MG63 (cell line): ENCODE data around the gene OR14A2. TPM values are rescaled to one million over a fixed set of nuclear protein-coding genes. Genes with fewer than 3 reads are reported as not detected.
"Not testable (repeated sequence)": the region's sequence is repeated elsewhere in the genome, so short reads cannot be mapped to it uniquely, and the experiment has no call there.

Source experiments
- DNase-seq: peaks from one replicate; pipeline ENCODE4 v3.0.0-alpha.2; 2020
- H3K27me3 ChIP-seq: fragments of 250-450 bp; sonication (Bioruptor Pico); 2 replicates; pipeline ENCODE4 v1.5.1; 2020; ENCODE audit warnings: mild to moderate bottlenecking, moderate library complexity
- H3K36me3 ChIP-seq: fragments of 250-450 bp; sonication (Bioruptor Pico); 2 replicates; pipeline ENCODE4 v1.5.1; 2020; ENCODE audit warnings: mild to moderate bottlenecking, moderate library complexity
- H3K4me3 ChIP-seq: fragments of 250-450 bp; sonication (Bioruptor Pico); 2 replicates; pipeline ENCODE4 v1.5.1; 2020; ENCODE audit warnings: mild to moderate bottlenecking, moderate library complexity
- H3K9me3 ChIP-seq: fragments of 250-450 bp; sonication (Bioruptor Pico); 2 replicates; pipeline ENCODE4 v1.5.1; 2020; ENCODE audit warnings: mild to moderate bottlenecking, moderate library complexity
- total RNA-seq: library from RNA; depleted of rRNA; stranded (reverse); fragments of >200 nt; shearing (Covaris generic); gene quantifications from 2 replicates; pipeline ENCODE4 v1.2.3, GENCODE V29; 2014; ENCODE audit warnings: low replicate concordance; rRNA removed

Gene OR14A2
- not detected in 2 replicates for total RNA-seq

DNA sequence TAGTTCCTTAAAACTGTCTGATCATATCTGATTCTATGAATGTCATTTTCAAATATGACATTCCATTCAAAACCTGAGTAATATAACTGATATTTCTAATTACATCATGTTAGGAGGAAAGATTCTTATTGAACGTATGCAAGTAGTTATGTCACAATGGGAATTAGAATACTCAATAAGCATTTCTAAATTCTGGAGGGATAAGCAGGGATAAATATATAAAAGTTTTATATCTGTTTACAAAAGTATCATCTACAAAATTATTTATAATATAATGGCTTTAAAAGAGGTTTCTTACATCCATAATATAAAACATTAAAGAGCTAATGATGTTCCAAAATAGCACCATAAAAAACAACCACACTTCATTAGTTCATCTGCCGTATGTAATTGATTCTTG is at the start of gene OR14A2:
OR14A2 (minus strand) TSS at position 101 of the 400 bp plus-strand sequence.
- Histone ChIP-seq H3K36me3 (no peaks in the 10 kb centered on the region), H3K4me3 (no peak within 1 kb of the TSS), H3K27me3 (no peaks in the 10 kb centered on the region), H3K9me3 (0 out of 2 replicates have a peak, but pooled peaks cover 3% of the 10 kb centered on the region)
- DNase-seq: no peak

DNA sequence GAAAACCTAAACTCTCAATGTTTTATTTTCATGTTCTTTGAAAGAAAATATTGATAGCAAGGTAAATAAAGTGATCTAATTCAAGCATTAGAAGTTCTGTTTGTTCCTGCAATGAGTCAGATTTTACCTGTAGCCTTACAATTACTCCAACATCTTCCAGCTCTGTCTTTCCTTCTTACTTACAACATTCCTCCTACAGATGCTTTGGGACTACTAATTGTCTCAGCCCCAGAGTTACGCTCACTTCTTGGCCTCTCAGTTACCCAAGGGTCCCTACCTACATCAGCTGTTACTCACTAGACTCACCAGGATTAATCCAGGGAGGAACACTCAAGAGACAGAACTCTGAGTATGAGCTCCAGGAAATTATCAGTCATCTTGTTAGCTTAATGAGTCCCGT is 49.6 kb upstream of the OR14A2 start:
- no peaks in the 10 kb centered on the region for H3K27me3 ChIP-seq
- H3K9me3 ChIP-seq: peaks cover 3% of the 10 kb centered on the region
- DNase-seq: no peak
- no peak overlapping the region for H3K4me3 ChIP-seq
- no peaks in the 10 kb centered on the region for H3K36me3 ChIP-seq

DNA sequence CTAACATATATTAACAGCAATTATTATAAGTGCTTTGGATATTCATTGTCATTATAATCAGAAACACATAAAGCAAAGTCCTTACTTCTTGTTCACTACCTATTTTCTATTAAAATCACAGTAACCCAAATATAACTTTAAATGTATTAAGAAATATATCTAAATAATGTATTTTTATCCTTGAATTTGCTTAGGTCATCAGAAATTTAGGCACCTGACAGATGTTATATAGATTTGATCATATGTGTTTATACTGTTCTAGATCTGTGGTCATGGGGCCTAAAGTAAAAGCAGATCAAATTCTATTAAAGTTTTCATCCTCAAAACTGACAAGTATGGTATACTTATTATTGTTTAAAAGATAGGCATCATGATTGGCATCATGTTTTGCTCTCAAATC is 21.7 kb upstream of the OR14A2 start:
- no peaks in the 10 kb centered on the region for H3K36me3 ChIP-seq
- no peaks in the 10 kb centered on the region for H3K9me3 ChIP-seq
- no peak overlapping the region for H3K4me3 ChIP-seq
- no peak for DNase-seq
- H3K27me3 ChIP-seq: no peaks in the 10 kb centered on the region

DNA sequence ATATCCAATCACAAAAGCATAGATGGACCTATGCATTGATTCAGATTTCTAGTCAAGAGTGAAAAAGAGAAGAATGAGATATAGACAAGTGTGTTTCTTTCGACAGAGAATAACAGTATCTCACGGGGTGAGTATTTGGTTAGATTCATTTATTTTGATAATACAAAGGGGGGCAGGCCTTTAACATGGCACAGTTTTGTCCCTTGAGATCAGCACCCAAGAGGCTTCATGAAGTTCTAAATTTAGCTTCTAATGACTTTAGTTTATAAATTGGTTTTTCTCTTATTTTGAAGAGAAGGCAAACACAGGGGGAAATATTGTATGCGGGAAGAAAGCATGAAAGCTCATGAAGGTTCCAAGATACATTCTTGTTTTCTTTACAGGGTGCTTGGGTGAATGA is 12.5 kb upstream of the OR14A2 start, which contains the start of gene OR1C1:
OR1C1 (minus strand) TSS at position 101 of the 400 bp plus-strand sequence. CDS start 2,150 bp downstream, outside the sequence.
- Histone ChIP-seq H3K27me3 (no peaks in the 10 kb centered on the region), H3K4me3 (no peak within 1 kb of the TSS), H3K9me3 (no peaks in the 10 kb centered on the region), H3K36me3 (no peaks in the 10 kb centered on the region)
- DNase-seq: no peak

DNA sequence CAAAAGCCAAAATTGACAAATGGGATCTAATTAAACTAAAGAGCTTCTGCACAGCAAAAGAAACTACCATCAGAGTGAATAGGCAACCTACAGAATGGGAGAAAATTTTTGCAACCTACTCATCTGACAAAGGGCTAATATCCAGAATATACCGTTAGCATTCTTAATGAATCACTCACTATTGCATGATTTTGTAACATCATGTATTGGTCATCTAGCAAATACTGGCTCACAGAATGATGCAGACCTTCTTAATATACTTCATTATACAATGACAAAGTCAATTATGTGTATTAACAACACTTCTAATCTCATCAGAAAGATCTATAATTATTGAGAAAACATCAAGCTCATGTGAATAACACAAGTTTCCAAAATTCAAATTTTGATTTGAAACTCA is 6.4 kb upstream of the OR14A2 start:
- not testable (repeated sequence) for DNase-seq, H3K9me3 ChIP-seq, H3K4me3 ChIP-seq, H3K27me3 ChIP-seq, H3K36me3 ChIP-seq

DNA sequence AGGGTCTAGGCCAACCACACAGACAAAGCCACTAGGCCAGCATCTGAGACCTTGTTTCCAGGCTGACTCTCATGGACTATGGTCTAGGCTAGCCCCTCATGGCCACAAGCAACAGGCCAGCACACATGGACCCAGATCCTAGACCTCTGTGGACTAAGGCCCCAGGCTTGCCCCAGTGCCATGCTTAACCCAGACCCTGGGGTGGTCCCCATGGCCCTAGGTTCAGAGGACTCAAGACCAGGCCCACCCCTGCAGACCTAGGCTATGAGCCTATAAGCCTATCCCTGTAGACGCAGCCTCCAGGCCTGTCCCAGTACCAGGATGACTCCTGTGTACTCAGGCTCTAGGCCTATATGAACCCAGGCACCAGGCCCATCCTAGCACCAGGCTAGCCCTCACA is 1.9 kb upstream of the OR14A2 start:
- H3K4me3 ChIP-seq: no peak overlapping the region
- H3K36me3 ChIP-seq: no peaks in the 10 kb centered on the region
- 0 out of 2 replicates have a peak, but pooled peaks cover 3% of the 10 kb centered on the region for H3K9me3 ChIP-seq
- DNase-seq: no peak
- H3K27me3 ChIP-seq: no peaks in the 10 kb centered on the region

DNA sequence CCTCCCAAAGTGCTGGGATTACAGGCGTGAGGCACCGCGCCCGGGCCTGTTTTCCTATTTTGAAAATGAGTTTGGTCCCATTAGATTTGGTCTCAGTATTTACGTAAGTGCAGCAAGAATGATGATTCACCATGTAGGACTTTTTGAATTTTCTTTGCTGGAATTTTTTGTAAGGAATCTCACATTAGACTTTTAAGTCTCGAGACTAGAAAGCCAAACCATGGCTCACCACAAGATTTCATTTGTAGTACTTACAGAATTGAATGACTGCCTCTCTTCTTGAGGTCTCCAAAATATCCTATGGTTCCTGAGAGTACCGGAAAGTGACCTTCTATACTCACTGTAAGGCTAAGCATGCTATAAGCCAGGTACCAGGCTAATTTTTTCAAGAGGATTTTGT is 325 bp downstream of the OR14A2 start:
- Histone ChIP-seq H3K27me3 (no peaks in the 10 kb centered on the region), H3K4me3 (no peak overlapping the region), H3K36me3 (no peaks in the 10 kb centered on the region), H3K9me3 (0 out of 2 replicates have a peak, but pooled peaks cover 3% of the 10 kb centered on the region)
- peak; percentile 8 for DNase-seq

DNA sequence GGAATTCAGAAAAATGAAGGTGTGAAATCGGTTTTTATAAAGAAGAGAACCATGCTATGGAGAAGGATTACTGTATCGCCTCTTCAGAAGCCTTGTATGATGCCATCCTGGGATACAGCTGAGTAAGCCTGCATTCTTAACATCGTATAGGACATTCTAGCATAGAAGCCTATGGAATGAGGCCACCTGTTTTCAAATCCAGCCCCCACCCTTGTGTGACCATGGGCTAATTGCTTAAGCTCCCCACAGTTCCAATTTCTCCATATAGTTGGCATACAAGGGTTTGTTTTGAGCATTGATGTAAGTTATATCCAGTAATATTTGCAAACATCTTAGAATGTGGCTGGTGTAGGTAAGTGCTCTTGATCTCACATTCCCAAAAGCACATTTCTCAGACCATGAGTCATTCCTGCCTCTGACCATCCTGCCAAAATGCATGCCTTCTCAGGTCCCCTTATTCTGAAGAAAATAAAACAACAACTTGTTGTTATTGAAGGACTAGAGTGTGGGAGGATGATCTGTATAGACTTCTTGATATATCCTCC is 1.5 kb downstream of the OR14A2 start:
- H3K36me3 ChIP-seq: no peaks in the 10 kb centered on the region
- H3K27me3 ChIP-seq: no peaks in the 10 kb centered on the region
- DNase-seq: peak; percentile 60
- 0 out of 2 replicates have a peak, but pooled peaks cover 3% of the 10 kb centered on the region for H3K9me3 ChIP-seq
- H3K4me3 ChIP-seq: no peak overlapping the region

DNA sequence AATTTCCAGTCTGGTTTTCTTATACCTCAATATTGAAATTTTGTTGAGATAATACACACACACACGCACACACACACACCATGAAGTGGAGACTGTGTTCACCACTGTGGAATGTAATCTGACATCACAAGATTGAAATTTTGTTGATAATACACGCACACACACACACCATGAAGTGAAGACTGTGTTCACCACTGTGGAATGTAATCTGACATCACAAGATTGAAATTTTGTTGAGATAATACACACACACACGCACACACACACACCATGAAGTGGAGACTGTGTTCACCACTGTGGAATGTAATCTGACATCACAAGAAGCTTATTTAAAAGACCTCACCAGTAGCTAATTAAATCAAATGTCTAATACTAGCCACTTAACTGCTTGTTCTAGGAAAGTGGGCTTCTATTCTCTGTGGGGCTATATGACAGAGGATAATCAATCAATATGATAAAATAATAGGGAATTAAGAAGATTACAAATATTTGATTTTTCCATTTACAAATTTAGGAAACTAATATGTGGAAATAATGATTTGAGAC is 5.7 kb downstream of the OR14A2 start:
- not testable (repeated sequence) for H3K9me3 ChIP-seq, H3K36me3 ChIP-seq, H3K4me3 ChIP-seq, H3K27me3 ChIP-seq
- DNase-seq: peak; percentile 9

DNA sequence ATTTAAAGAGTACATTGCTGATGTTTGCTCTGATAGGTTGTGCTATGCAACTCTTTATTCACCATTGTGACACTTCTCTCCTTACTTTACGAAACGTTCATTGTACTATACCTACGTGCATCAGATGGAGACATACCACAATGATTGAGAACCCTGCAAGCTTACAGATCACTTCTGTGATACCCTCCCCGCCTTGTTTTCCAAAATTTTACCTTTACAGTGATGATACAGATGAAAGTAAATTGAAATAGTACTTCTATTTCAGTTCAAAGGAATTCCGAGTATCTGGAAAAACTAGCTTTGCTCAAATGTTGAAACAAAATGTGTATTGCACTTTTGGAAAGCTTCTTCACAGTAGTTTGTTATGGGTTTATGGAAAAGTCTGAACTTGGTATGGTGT is 6.2 kb downstream of the OR14A2 start:
- no peaks in the 10 kb centered on the region for H3K36me3 ChIP-seq
- no peaks in the 10 kb centered on the region; the same call in 1 of the 2 replicates for H3K9me3 ChIP-seq
- DNase-seq: no peak
- no peak overlapping the region for H3K4me3 ChIP-seq
- no peaks in the 10 kb centered on the region for H3K27me3 ChIP-seq

DNA sequence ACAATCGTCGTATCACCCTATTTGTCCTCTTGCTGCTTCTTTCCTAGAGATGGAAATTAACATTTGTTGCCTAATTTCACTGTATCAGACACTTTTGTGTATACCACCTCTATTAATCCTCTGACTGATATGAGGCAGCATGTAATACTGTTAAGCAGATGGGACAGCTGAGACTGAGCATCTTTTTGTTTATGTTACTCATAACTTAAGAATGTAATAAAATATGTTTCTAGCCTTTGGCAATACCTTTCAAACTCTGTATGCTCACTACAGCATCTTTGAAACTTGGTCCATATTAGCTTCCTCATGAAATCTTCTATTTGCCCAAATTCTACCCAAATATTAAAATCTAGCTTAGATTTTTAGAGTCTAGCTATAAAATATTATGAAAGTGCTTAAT is 7.2 kb downstream of the OR14A2 start:
- H3K4me3 ChIP-seq: no peak overlapping the region
- H3K27me3 ChIP-seq: no peaks in the 10 kb centered on the region
- DNase-seq: no peak
- no peaks in the 10 kb centered on the region for H3K36me3 ChIP-seq
- no peaks in the 10 kb centered on the region; the same call in 1 of the 2 replicates for H3K9me3 ChIP-seq

DNA sequence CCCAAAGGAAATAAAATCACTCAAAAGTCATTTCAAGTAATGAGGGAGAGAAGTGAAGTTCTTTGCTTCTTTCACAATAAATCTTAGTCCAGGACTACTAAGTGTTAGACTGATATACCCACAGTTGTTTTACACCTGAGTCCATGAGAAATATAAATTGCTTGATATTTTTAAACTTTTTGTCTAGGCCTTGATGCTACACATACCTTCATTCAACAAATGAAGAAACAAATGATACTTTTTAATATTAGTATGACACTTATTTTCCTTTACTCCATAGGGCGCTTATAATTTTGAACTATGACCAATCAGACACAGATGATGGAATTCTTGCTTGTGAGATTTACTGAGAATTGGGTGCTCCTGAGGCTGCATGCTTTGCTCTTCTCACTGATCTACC is 9.6 kb downstream of the OR14A2 start, which contains the start of gene OR14K1:
OR14K1 (plus strand) TSS at position 301 of the 400 bp plus-strand sequence; CDS start at position 301, 0 bp downstream.
- H3K27me3 ChIP-seq: no peaks in the 10 kb centered on the region

DNA sequence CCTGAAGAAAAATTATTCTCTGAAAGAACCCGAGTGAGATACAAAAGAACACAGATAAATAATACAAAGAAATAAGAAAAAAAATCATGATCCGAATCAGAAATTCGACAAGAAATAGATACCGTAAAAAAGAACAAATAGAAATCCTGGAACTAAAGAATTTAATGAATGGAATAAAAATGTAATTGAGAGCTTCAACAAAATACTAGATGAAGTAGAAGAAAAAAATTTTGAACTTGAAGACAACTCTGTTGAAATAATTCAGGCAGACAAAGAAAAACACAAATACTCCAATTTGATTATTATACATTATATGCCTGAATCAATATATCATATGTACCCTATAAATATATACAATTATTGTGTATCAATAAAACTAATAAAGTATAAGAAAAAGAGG is 26.7 kb downstream of the OR14A2 start:
- no peaks in the 10 kb centered on the region for H3K27me3 ChIP-seq
- H3K36me3 ChIP-seq: no peaks in the 10 kb centered on the region
- peaks cover 8% of the 10 kb centered on the region for H3K9me3 ChIP-seq
- no peak overlapping the region for H3K4me3 ChIP-seq
- DNase-seq: no peak

More for the DNA sequence above, 9.6 kb downstream of the OR14A2 start, which contains the start of gene OR14K1:
- H3K4me3 ChIP-seq: no peak within 1 kb of the TSS
- DNase-seq: no peak
- no peaks in the 10 kb centered on the region for H3K36me3 ChIP-seq
- no peaks in the 10 kb centered on the region; the same call in 1 of the 2 replicates for H3K9me3 ChIP-seq

DNA sequence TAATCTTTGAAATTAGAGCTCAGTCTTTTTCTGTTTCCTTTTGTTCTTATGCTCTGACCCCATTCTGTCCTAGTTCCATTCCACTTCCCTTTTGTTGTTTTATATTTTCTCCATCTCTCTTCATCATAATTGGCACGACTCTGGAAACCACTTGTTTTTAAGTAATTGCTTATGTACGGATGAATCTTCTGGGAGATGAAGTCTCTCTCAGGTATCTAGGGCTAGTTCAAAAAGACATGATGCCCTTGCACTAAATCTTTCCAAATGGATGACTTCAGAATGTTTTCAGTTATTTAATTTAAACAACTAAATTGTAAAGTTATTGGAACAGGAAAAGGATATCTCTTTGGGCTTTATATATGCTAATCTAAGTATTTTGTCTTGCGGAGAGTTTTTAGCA is 31.4 kb downstream of the OR14A2 start, which contains the start of gene OR6F1:
OR6F1 (minus strand) TSS at position 101 of the 400 bp plus-strand sequence. CDS start 3,891 bp downstream, outside the sequence.
- Histone ChIP-seq H3K27me3 (no peaks in the 10 kb centered on the region), H3K9me3 (peaks cover 8% of the 10 kb centered on the region), H3K4me3 (no peak within 1 kb of the TSS), H3K36me3 (no peaks in the 10 kb centered on the region)
- no peak for DNase-seq

DNA sequence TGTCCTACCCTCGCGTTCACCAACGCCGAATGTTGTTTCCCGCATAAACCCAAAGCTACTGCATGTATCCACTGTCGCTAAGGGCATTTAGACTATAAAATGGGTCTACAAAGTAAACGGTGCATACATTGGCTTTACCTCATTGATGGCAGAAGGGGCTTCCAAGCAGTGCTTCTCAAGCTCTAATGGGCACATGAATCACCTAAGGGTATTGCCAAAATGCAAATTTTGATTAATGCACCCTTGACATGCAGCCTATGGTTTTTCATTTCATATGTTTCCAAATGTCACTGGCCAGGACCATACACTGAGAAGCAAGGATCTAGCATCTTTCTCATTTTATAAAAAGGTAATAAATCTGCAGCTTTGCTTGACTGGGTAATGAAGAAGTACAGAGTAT is 34.2 kb downstream of the OR14A2 start:
- DNase-seq: no peak
- H3K9me3 ChIP-seq: no peaks in the 10 kb centered on the region
- H3K36me3 ChIP-seq: no peaks in the 10 kb centered on the region
- no peaks in the 10 kb centered on the region for H3K27me3 ChIP-seq
- no peak overlapping the region for H3K4me3 ChIP-seq

DNA sequence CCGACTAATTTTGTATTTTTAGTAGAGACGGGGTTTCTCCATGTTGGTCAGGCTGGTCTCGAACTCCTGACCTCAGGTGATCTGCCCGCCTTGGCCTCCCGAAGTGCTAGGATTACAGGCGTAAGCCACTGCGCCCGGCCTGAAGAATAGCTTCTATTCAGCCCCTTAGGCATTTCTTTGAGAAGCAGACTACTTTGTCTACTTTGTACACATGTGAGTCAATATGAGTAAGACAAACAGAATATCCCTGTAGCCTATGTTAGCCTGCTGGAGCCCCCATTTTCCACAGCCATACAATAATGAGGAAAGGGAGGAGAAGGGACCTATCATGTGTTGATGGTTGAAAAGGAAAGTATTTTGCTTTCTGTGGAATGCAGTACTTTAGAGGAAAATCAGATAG is 37.3 kb downstream of the OR14A2 start:
- not testable (repeated sequence) for H3K27me3 ChIP-seq, DNase-seq, H3K4me3 ChIP-seq, H3K36me3 ChIP-seq, H3K9me3 ChIP-seq

DNA sequence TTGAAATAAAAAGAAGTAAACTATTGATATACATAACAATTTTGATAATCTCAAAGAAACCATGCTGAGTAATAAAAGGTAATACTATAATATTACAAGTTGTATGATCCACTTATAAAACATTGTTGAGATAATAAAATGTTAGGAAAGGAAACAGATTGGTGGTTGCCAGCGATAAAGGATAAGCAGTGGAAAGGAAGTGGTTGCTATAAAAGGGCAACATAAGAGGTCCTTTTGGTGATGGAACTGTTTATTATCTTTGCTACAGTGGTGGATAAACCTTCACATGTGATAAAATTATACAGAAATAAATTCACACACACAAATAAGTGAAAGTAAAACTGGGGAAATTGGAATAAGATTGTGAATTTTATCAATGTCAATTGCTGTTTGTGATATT is 46.6 kb downstream of the OR14A2 start:
- Histone ChIP-seq H3K9me3 (no peaks in the 10 kb centered on the region), H3K4me3 (no peak overlapping the region), H3K27me3 (no peaks in the 10 kb centered on the region), H3K36me3 (no peaks in the 10 kb centered on the region)
- no peak for DNase-seq
